Measurements from ENCODE around the gene SUPT20HL1.
"Not testable (repeated sequence)": the region's sequence is repeated elsewhere in the genome, so short reads cannot be mapped to it uniquely, and the experiment has no call there.

SUPT20HL1 gene

GRCh38 chrX:24363432-24364181 is 3.2 kb downstream of the SUPT20HL1 start:
- not testable (repeated sequence) for FAIRE-seq; DNase-seq (ENCODE audit: low spot score)

GRCh38 chrX:24364326-24364725 is 3.9 kb downstream of the SUPT20HL1 start:
- FAIRE-seq (no peak), DNase-seq (ENCODE audit: low spot score) (no peak)

GRCh38 chrX:24364851-24365538 is 4.6 kb downstream of the SUPT20HL1 start:
- DNase-seq (ENCODE audit: low spot score) = no peak
- no peak for FAIRE-seq

- FAIRE-seq; DNase-seq (ENCODE audit: low spot score): not testable (repeated sequence)
Measured at GRCh38 chrX:24366762-24367400, 6.4 kb downstream of the SUPT20HL1 start.

- DNase-seq (ENCODE audit: low spot score) (no peak), FAIRE-seq (no peak)
Measured at GRCh38 chrX:24369816-24370215, 9.4 kb downstream of the SUPT20HL1 start.

GRCh38 chrX:24371391-24371972 is 11.0 kb downstream of the SUPT20HL1 start:
- FAIRE-seq = no peak
- DNase-seq (ENCODE audit: low spot score) = peak; percentile 29

- no peak for FAIRE-seq
- DNase-seq (ENCODE audit: low spot score) = no peak
Measured at GRCh38 chrX:24372021-24372763, 11.8 kb downstream of the SUPT20HL1 start.

GRCh38 chrX:24375600-24376131 is 15.2 kb downstream of the SUPT20HL1 start:
- DNase-seq (ENCODE audit: low spot score) (no peak), FAIRE-seq (no peak)

- no peak for DNase-seq (ENCODE audit: low spot score)
Measured at GRCh38 chrX:24376403-24376802, 16.0 kb downstream of the SUPT20HL1 start.

GRCh38 chrX:24377195-24377594 is 16.8 kb downstream of the SUPT20HL1 start:
- FAIRE-seq = no peak

More at GRCh38 chrX:24376403-24376802, 16.0 kb downstream of the SUPT20HL1 start:
- no peak for FAIRE-seq

GRCh38 chrX:24377911-24378468 is 17.6 kb downstream of the SUPT20HL1 start:
- DNase-seq (ENCODE audit: low spot score) = no peak
- FAIRE-seq = no peak

More at GRCh38 chrX:24377195-24377594, 16.8 kb downstream of the SUPT20HL1 start:
- no peak for DNase-seq (ENCODE audit: low spot score)

GRCh38 chrX:24378706-24379105 is 18.3 kb downstream of the SUPT20HL1 start:
- FAIRE-seq = no peak
- no peak for DNase-seq (ENCODE audit: low spot score)

GRCh38 chrX:24380262-24381187 is 20.1 kb downstream of the SUPT20HL1 start:
- no peak for FAIRE-seq
- no peak for DNase-seq (ENCODE audit: low spot score)

GRCh38 chrX:24382315-24382714 is 21.9 kb downstream of the SUPT20HL1 start:
- not testable (repeated sequence) for FAIRE-seq; DNase-seq (ENCODE audit: low spot score)

- no peak for DNase-seq (ENCODE audit: low spot score)
- no peak for FAIRE-seq
Measured at GRCh38 chrX:24387724-24388123, 27.3 kb downstream of the SUPT20HL1 start.

- FAIRE-seq = no peak
- DNase-seq (ENCODE audit: low spot score) = no peak
Measured at GRCh38 chrX:24391389-24391788, 30.9 kb downstream of the SUPT20HL1 start.

GRCh38 chrX:24391843-24392242 is 31.4 kb downstream of the SUPT20HL1 start:
- no peak for DNase-seq (ENCODE audit: low spot score)

GRCh38 chrX:24392709-24393108 is 32.3 kb downstream of the SUPT20HL1 start:
- DNase-seq (ENCODE audit: low spot score) (no peak), FAIRE-seq (no peak)

More at GRCh38 chrX:24391843-24392242, 31.4 kb downstream of the SUPT20HL1 start:
- no peak for FAIRE-seq

GRCh38 chrX:24395775-24396174 is 35.3 kb downstream of the SUPT20HL1 start:
- DNase-seq (ENCODE audit: low spot score) = peak; percentile 32
- FAIRE-seq = no peak

Measured in urothelium cell line (cell line).